Activated CD8-positive, alpha-beta T cell treated with anti-CD3 and anti-CD28 coated beads for 36 hours (primary cell): ENCODE results near the gene BMPR1A. TPM values are rescaled to one million over a fixed set of nuclear protein-coding genes. Genes with fewer than 3 reads are reported as not detected.
"Not testable (repeated sequence)": the region's sequence is repeated elsewhere in the genome, so short reads cannot be mapped to it uniquely, and the experiment has no call there.

Experiments used
- ATAC-seq: fragments of 200-7000 bp; cut with Tn5 transposase; one replicate; pipeline ENCODE4 v1.10.0; 2021; ENCODE audit warnings: mild to moderate bottlenecking, moderate library complexity
- CTCF ChIA-PET: fragments of 350-600 bp; sonication (Branson Sonifier 250); formaldehyde crosslinking; loops from one replicate; lab custom pipeline; 2021; ENCODE audit warnings: antibody characterized with exemption; lab: Charles Lee
- POLR2A ChIA-PET: fragments of 350-600 bp; sonication (Branson Sonifier 250); formaldehyde crosslinking; loops from one replicate; lab custom pipeline; 2021; ENCODE audit warnings: antibody characterized with exemption; lab: Charles Lee
- DNase-seq: peaks from one replicate; pipeline ENCODE4 v3.0.0-alpha.2; 2020
- H3K27ac Mint-ChIP-seq: one replicate; pipeline ENCODE4 v1.8.0; 2021; ENCODE audit warnings: mild to moderate bottlenecking, mixed read lengths
- H3K27me3 Mint-ChIP-seq: one replicate; pipeline ENCODE4 v1.8.0; 2021; ENCODE audit warnings: mixed read lengths
- H3K36me3 Mint-ChIP-seq: one replicate; pipeline ENCODE4 v1.8.0; 2021; ENCODE audit warnings: low read depth, mixed read lengths
- H3K4me1 Mint-ChIP-seq: one replicate; pipeline ENCODE4 v1.8.0; 2021; ENCODE audit warnings: low read depth, mixed read lengths
- H3K4me3 Mint-ChIP-seq: one replicate; pipeline ENCODE4 v1.8.0; 2021; ENCODE audit warnings: mild to moderate bottlenecking, moderate library complexity, mixed read lengths
- H3K9me3 Mint-ChIP-seq: one replicate; pipeline ENCODE4 v1.8.0; 2021; ENCODE audit warnings: mixed read lengths
- CTCF ChIP-seq: fragments of 200-600 bp; IDR thresholded peaks from one replicate; pipeline ENCODE4 v1.8.0; 2022; ENCODE audit warnings: antibody characterized with exemption, mild to moderate bottlenecking
- intact Hi-C: fragments of 100-400 bp; cut with micrococcal nuclease; formaldehyde crosslinking; loops from one replicate; pipeline ENCODE4 v1.10.0; 2022
- total RNA-seq, 2 experiments: library from RNA; stranded (reverse); gene quantifications; one replicate each; pipeline ENCODE4 v1.2.3, GENCODE V29; 2021

BMPR1A gene
- total RNA-seq, 2 experiments from 2014 or later = 6.6 to 6.9 TPM

- ChIA-PET CTCF (interaction anchor here (1.1 to 1.4 kb wide), 3 partner anchors 10 to 167 kb away, joined by 3 to 4 read pairs (median 3); no protein-coding TSS in a partner anchor), POLR2A (interaction anchor here (0.6 kb wide), 1 partner anchor 377 kb away, joined by 3 read pairs; no protein-coding TSS in a partner anchor)
- intact Hi-C loops = no loop called here
- DNase-seq (no peak), ATAC-seq (no peak)
- Mint-ChIP-seq H3K36me3 (no peaks in the 10 kb centered on the region), H3K27ac (no peak overlapping the region), H3K4me1 (no peaks in the 10 kb centered on the region), H3K9me3 (no peaks in the 10 kb centered on the region), H3K27me3 (peaks cover 4% of the 10 kb centered on the region), H3K4me3 (no peak overlapping the region)
- no peak for TF ChIP-seq CTCF
These were observed 23.2 kb upstream of the BMPR1A start for GRCh38 chr10:86733260-86733671.

GRCh38 chr10:86734207-86734988 is 22.0 kb upstream of the BMPR1A start:
- ChIA-PET POLR2A (interaction anchor here (0.6 to 0.9 kb wide), 2 partner anchors 24 to 370 kb away, joined by 3 read pairs; no protein-coding TSS in a partner anchor), CTCF (interaction anchor here (1.1 to 1.4 kb wide), 3 partner anchors 11 to 166 kb away, joined by 3 to 4 read pairs (median 3); no protein-coding TSS in a partner anchor)
- intact Hi-C loops = no loop called here
- H3K27ac Mint-ChIP-seq = no peak overlapping the region
- H3K9me3 Mint-ChIP-seq = no peaks in the 10 kb centered on the region
- H3K27me3 Mint-ChIP-seq = peaks cover 3% of the 10 kb centered on the region
- H3K36me3 Mint-ChIP-seq = no peaks in the 10 kb centered on the region
- TF ChIP-seq CTCF = no peak
- no peak overlapping the region for H3K4me3 Mint-ChIP-seq
- no peaks in the 10 kb centered on the region for H3K4me1 Mint-ChIP-seq
- DNase-seq = no peak
- ATAC-seq = no peak

GRCh38 chr10:86735278-86735677 is 21.1 kb upstream of the BMPR1A start:
- H3K27me3 Mint-ChIP-seq, H3K9me3 Mint-ChIP-seq, ATAC-seq, H3K36me3 Mint-ChIP-seq, intact Hi-C loops, DNase-seq, POLR2A ChIA-PET, CTCF ChIA-PET, H3K27ac Mint-ChIP-seq, H3K4me3 Mint-ChIP-seq, H3K4me1 Mint-ChIP-seq: not testable (repeated sequence)

GRCh38 chr10:86742230-86742629 is 14.2 kb upstream of the BMPR1A start:
- no peaks in the 10 kb centered on the region for H3K36me3 Mint-ChIP-seq
- ATAC-seq = no peak
- TF ChIP-seq CTCF = no peak
- peaks cover 1% of the 10 kb centered on the region for H3K27me3 Mint-ChIP-seq
- intact Hi-C loops = no loop called here
- CTCF ChIA-PET = interaction anchor here (1.6 kb wide), 1 partner anchor 9 kb away, joined by 3 read pairs; no protein-coding TSS in a partner anchor
- no peaks in the 10 kb centered on the region for H3K9me3 Mint-ChIP-seq
- H3K4me3 Mint-ChIP-seq = no peak overlapping the region
- DNase-seq = no peak
- POLR2A ChIA-PET = no interaction called here
- no peak overlapping the region for H3K27ac Mint-ChIP-seq
- no peaks in the 10 kb centered on the region for H3K4me1 Mint-ChIP-seq

- Mint-ChIP-seq H3K36me3 (no peaks in the 10 kb centered on the region), H3K27ac (no peak overlapping the region), H3K9me3 (no peaks in the 10 kb centered on the region), H3K4me3 (no peak overlapping the region), H3K27me3 (no peaks in the 10 kb centered on the region), H3K4me1 (no peaks in the 10 kb centered on the region)
- POLR2A ChIA-PET = no interaction called here
- no peak for ATAC-seq
- intact Hi-C loops = no loop called here
- TF ChIP-seq CTCF = no peak
- no peak for DNase-seq
- CTCF ChIA-PET = no interaction called here
These were observed 12.2 kb upstream of the BMPR1A start for GRCh38 chr10:86744067-86744725.
